Uterus (tissue), 4 donors: Measurements from ENCODE around the gene SCAP. TPM values are rescaled to one million over a fixed set of nuclear protein-coding genes. Genes with fewer than 3 reads are reported as not detected.

Experiments used
- DNase-seq, 2 donors: peaks; one replicate each; pipeline ENCODE4 v3.0.0-alpha.2; 2019 to 2020
- H3K27ac ChIP-seq, 2 donors: fragments of 200-600 bp; sonication (generic); 1 replicate in 1 of 2; 2 replicates in 1 of 2; pipeline ENCODE4 v1.5.1; 2016 to 2018
- H3K27me3 ChIP-seq, 2 donors: fragments of 200-600 bp; sonication (generic); one replicate each; pipeline ENCODE4 v1.5.1; 2018 to 2019; ENCODE audit warnings: control low read depth in 1 of 2
- H3K36me3 ChIP-seq, 2 donors: fragments of 200-600 bp; sonication (generic); one replicate each; pipeline ENCODE4 v1.5.1; 2019; ENCODE audit warnings: control low read depth in 1 of 2
- H3K4me1 ChIP-seq, 2 donors: fragments of 200-600 bp; sonication (generic); one replicate each; pipeline ENCODE4 v1.5.1; 2018 to 2019; ENCODE audit warnings: control low read depth in 1 of 2
- H3K4me3 ChIP-seq, 2 donors: fragments of 200-600 bp; sonication (generic); 1 replicate in 1 of 2; 2 replicates in 1 of 2; pipeline ENCODE4 v1.5.1; 2018 to 2019; ENCODE audit warnings: mild to moderate bottlenecking in 1 of 2
- H3K9me3 ChIP-seq, 2 donors: fragments of 200-600 bp; sonication (generic); one replicate each; pipeline ENCODE4 v1.5.1; 2019; ENCODE audit warnings: control low read depth in 1 of 2
- POLR2A ChIP-seq, 2 donors: fragments of 450-650 bp; IDR thresholded peaks; one replicate each; pipeline ENCODE4 v1.6.1; 2016; ENCODE audit warnings: antibody characterized with exemption in 2 of 2, mild to moderate bottlenecking in 1 of 2, moderate library complexity in 1 of 2
- intact Hi-C: fragments of 100-400 bp; cut with DNase I; formaldehyde crosslinking; loops from one replicate; pipeline ENCODE4 v1.15.1; 2023; ENCODE audit warnings: low total_unique reads
- total RNA-seq, 4 donors: library from RNA; depleted of rRNA in 3 of 4; stranded (reverse); fragments of >200 nt in 3 of 4; gene quantifications; one replicate each; pipeline versions ENCODE4 v1.1.0 to v1.2.4, GENCODE V29; 2014 to 2023
- TF ChIP-seq, protein P1 (sequence below), 4 experiments: fragments of 200-600 bp in 2 of 4; fragments of 450-650 bp in 2 of 4; sonication (generic) in 2 of 4; IDR thresholded peaks; one replicate each; pipeline ENCODE4 v1.5.1; 2016 to 2019; ENCODE audit warnings: antibody characterized with exemption in 4 of 4, mild to moderate bottlenecking in 2 of 4, moderate library complexity in 1 of 4
- donor health status: DM: yes; HTN: yes; CAD: no.

SCAP gene
- total RNA-seq, 4 donors from 2014 or later, result 28.7 to 93.0 (median 48.3) TPM

DNA sequence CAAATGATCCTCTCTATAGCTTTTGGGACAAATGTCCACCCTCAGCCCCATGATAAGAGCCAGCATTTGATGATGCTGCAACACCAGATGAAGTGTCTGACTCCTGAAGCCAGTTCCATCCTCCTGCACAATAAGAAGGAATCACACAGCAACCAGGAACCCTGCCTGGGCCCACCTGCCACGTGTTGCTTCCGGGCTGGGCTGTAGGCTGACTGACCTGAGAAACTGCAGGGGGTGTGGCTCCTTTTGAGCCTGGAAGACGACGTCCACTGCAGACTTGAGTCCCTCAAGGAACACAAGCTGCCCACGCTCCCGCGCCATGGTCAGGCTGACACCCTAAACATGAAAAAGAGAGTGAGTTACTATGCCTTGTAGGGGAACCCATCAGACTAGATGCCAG, 28.4 kb upstream of the SCAP start:
- Histone ChIP-seq H3K9me3 (no peaks in the 10 kb centered on the region), H3K4me1 (no peaks in the 10 kb centered on the region), H3K4me3 (no peak overlapping the region), H3K27ac (no peak overlapping the region), H3K36me3 (no peaks in the 10 kb centered on the region), H3K27me3 (no peaks in the 10 kb centered on the region)
- TF ChIP-seq POLR2A (IDR thresholded peaks at IDR 0.05), result no peak
- TF ChIP-seq, protein P1, sequence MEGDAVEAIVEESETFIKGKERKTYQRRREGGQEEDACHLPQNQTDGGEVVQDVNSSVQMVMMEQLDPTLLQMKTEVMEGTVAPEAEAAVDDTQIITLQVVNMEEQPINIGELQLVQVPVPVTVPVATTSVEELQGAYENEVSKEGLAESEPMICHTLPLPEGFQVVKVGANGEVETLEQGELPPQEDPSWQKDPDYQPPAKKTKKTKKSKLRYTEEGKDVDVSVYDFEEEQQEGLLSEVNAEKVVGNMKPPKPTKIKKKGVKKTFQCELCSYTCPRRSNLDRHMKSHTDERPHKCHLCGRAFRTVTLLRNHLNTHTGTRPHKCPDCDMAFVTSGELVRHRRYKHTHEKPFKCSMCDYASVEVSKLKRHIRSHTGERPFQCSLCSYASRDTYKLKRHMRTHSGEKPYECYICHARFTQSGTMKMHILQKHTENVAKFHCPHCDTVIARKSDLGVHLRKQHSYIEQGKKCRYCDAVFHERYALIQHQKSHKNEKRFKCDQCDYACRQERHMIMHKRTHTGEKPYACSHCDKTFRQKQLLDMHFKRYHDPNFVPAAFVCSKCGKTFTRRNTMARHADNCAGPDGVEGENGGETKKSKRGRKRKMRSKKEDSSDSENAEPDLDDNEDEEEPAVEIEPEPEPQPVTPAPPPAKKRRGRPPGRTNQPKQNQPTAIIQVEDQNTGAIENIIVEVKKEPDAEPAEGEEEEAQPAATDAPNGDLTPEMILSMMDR (IDR thresholded peaks at IDR 0.05), result no peak
- intact Hi-C loops, result no loop called here
- no peak for DNase-seq

DNA sequence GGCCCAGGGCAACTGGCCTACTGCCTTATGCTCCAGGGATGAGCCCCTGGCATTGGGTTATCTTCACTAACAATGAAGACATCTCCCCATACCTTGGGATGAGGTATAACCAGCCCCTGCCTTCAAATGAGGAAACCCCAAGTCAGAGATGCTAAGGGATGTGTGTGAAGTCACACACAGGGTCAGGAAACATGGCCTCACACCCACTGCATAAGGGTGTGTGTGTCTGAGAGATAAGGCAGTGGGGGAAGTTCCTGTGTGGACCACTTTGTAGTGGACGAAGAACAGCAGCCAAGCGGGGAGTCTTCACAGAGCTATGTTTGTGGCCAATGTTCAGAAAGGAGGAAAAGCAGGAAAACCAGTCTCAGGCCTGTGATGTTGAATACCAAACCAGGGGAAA, 27.3 kb upstream of the SCAP start:
- no peaks in the 10 kb centered on the region for H3K36me3 ChIP-seq
- no peaks in the 10 kb centered on the region for H3K27me3 ChIP-seq
- H3K9me3 ChIP-seq, result no peaks in the 10 kb centered on the region
- no peak overlapping the region for H3K4me3 ChIP-seq
- TF ChIP-seq, protein P1 (IDR thresholded peaks at IDR 0.05), result no peak
- no peak for TF ChIP-seq POLR2A (IDR thresholded peaks at IDR 0.05)
- no peak overlapping the region for H3K27ac ChIP-seq
- intact Hi-C loops, result no loop called here
- DNase-seq, result no peak
- no peaks in the 10 kb centered on the region for H3K4me1 ChIP-seq

DNA sequence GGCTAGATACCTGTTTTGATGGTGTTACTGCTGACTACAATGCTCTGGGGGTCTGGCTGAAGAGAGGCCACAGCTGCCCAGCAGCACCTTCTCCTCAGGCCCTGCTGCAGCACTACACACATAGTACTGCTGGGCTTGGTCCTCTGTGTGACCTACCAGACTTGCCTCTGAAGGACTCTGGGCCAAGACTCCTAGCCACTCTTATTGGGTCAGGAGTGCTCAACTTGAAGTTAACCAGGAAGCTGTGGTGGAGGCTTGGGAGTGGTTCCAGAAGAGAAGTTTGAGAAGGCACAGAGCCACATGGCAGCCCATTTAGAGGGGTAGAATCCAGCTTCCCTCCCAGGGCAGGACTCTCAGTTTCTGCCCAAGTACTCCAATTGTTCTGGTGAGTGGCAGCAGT, 21.2 kb upstream of the SCAP start:
- Histone ChIP-seq H3K27me3 (no peaks in the 10 kb centered on the region), H3K27ac (no peak overlapping the region), H3K4me1 (no peaks in the 10 kb centered on the region), H3K9me3 (no peaks in the 10 kb centered on the region), H3K36me3 (no peaks in the 10 kb centered on the region), H3K4me3 (no peak overlapping the region)
- DNase-seq, result no peak
- intact Hi-C loops, result no loop called here
- TF ChIP-seq POLR2A (IDR thresholded peaks at IDR 0.05), result no peak
- TF ChIP-seq, protein P1 (IDR thresholded peaks at IDR 0.05), result no peak

DNA sequence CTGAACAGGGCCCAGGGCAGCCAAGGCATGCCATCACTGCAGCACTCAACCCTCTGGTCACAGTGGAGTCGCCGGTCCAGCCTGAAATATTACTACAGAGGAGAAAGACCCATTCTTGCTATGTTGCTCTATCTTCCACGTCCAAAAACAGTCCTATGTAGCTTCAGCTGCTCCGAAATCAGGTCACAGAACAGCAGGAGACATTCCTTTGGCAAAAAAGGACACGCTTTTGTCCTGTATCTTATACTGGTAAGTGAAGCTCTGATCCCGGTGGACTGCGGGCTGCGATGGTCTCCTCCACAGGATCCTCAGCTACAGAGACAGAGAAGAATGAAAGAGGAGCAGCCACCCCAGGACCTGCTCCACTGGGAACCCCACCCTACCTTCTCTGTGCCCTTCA, 20.1 kb upstream of the SCAP start:
- intact Hi-C loops, result no loop called here
- Histone ChIP-seq H3K4me3 (no peak overlapping the region), H3K27me3 (no peaks in the 10 kb centered on the region), H3K27ac (no peak overlapping the region), H3K4me1 (no peaks in the 10 kb centered on the region), H3K9me3 (no peaks in the 10 kb centered on the region), H3K36me3 (no peaks in the 10 kb centered on the region)
- no peak for DNase-seq
- TF ChIP-seq POLR2A (IDR thresholded peaks at IDR 0.05), result no peak
- TF ChIP-seq, protein P1 (IDR thresholded peaks at IDR 0.05), result no peak

DNA sequence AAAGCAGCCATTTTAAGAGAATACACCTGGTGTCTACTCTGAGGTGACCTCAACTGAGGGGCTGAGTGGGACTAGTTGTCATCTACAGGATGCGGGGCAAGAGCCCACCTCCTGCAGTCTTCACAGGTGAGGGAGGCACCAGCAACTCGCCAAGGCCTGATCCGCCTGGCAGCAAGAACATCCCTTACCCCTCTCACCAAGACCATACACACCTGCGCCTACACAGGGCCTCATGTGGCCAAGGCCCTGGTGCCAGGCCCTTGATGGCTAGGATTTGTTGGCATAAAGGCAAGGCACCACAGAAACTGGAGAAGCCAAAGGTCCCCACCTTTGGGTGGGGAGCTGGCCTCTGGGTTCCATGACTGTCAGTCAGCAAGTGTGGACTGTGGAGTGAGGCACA, 19.4 kb upstream of the SCAP start:
- Histone ChIP-seq H3K4me1 (no peaks in the 10 kb centered on the region), H3K4me3 (no peak overlapping the region), H3K36me3 (no peaks in the 10 kb centered on the region), H3K9me3 (no peaks in the 10 kb centered on the region), H3K27me3 (no peaks in the 10 kb centered on the region), H3K27ac (no peak overlapping the region)
- DNase-seq, result no peak
- TF ChIP-seq, protein P1 (IDR thresholded peaks at IDR 0.05), result no peak
- TF ChIP-seq POLR2A (IDR thresholded peaks at IDR 0.05), result no peak
- intact Hi-C loops, result no loop called here
